GM12892 (cell line): ENCODE results near the gene BMP6.

Experiments
- DNase-seq: peaks from one replicate; pipeline ENCODE4 v3.0.0; 2011; ENCODE audit not compliant: insufficient read length
- FAIRE-seq: peaks from 2 replicates; lab custom pipeline; 2011; peaks lifted over from hg19 to GRCh38; lab: Jason Lieb, UNC
- POLR2A ChIP-seq: IDR thresholded peaks from 2 replicates; pipeline ENCODE4 v1.6.1; 2011; ENCODE audit warnings: low read depth, low read length, control low read depth
- POLR2AphosphoS5 ChIP-seq: IDR thresholded peaks from 2 replicates; pipeline ENCODE4 v1.6.1; 2011; ENCODE audit warnings: low read depth, low read length, control low read depth
- TAF1 ChIP-seq: IDR thresholded peaks from 2 replicates; pipeline ENCODE4 v1.6.1; 2011; ENCODE audit warnings: low read depth, mild to moderate bottlenecking, control low read depth, low read length, borderline replicate concordance

Gene BMP6

GRCh38 chr6:7851780-7852179, 125.9 kb downstream of the BMP6 start:
- no peak for TF ChIP-seq POLR2A
- TF ChIP-seq TAF1: no peak
- TF ChIP-seq POLR2AphosphoS5: no peak
- DNase-seq (no peak), FAIRE-seq (no peak)

- no peak for TF ChIP-seq POLR2A
- no peak for TF ChIP-seq POLR2AphosphoS5
- no peak for TF ChIP-seq TAF1
- FAIRE-seq: no peak
- no peak for DNase-seq
Observed at GRCh38 chr6:7859591-7859990, 133.7 kb downstream of the BMP6 start.

- DNase-seq (no peak), FAIRE-seq (no peak)
- no peak for TF ChIP-seq POLR2AphosphoS5
- no peak for TF ChIP-seq POLR2A
- TF ChIP-seq TAF1: no peak
Observed at GRCh38 chr6:7865781-7866180, 139.9 kb downstream of the BMP6 start.

GRCh38 chr6:7866526-7866925, 140.6 kb downstream of the BMP6 start:
- TF ChIP-seq POLR2A (no peak), POLR2AphosphoS5 (no peak), TAF1 (no peak)
- FAIRE-seq: no peak
- no peak for DNase-seq

- TF ChIP-seq POLR2A (no peak), TAF1 (no peak), POLR2AphosphoS5 (no peak)
- no peak for FAIRE-seq
- DNase-seq: no peak
Observed at GRCh38 chr6:7868926-7869325, 143.0 kb downstream of the BMP6 start.

GRCh38 chr6:7878401-7878964, 152.6 kb downstream of the BMP6 start:
- no peak for FAIRE-seq
- TF ChIP-seq POLR2AphosphoS5 (no peak), TAF1 (no peak), POLR2A (no peak)
- no peak for DNase-seq

GRCh38 chr6:7879043-7879442, 153.1 kb downstream of the BMP6 start:
- FAIRE-seq (no peak), DNase-seq (no peak)
- TF ChIP-seq TAF1 (no peak), POLR2AphosphoS5 (no peak), POLR2A (no peak)

- FAIRE-seq: no peak
- DNase-seq: no peak
- TF ChIP-seq POLR2A (peak; percentile 6; the same call in 1 of the 2 replicates), TAF1 (no peak)
Observed at GRCh38 chr6:7879579-7879978, 153.7 kb downstream of the BMP6 start.

GRCh38 chr6:7879980-7880717, 154.2 kb downstream of the BMP6 start:
- DNase-seq (no peak), FAIRE-seq (no peak)
- TF ChIP-seq TAF1 (no peak), POLR2A (peak; percentile 51; the same call in 1 of the 2 replicates)

GRCh38 chr6:7880718-7881107, 154.8 kb downstream of the BMP6 start:
- no peak for TF ChIP-seq TAF1
- peak; percentile 56 for TF ChIP-seq POLR2A
- TF ChIP-seq POLR2AphosphoS5: peak; percentile 72
- DNase-seq (no peak), FAIRE-seq (no peak)

- TF ChIP-seq TAF1 (no peak), POLR2AphosphoS5 (no peak), POLR2A (no peak; the same call in 1 of the 2 replicates)
- no peak for DNase-seq
- FAIRE-seq: no peak
Observed at GRCh38 chr6:7881765-7882500, 156.0 kb downstream of the BMP6 start.
